BLaER1 (cell line): ENCODE measurements around the gene UNKL.

Experiments used
- H3K27ac ChIP-seq: shearing (Covaris generic); formaldehyde crosslinking; 2 replicates; pipeline ENCODE4 v1.8.1; 2022
- H3K27me3 ChIP-seq: shearing (Covaris generic); formaldehyde crosslinking; 2 replicates; pipeline ENCODE4 v1.8.1; 2022
- H3K36me3 ChIP-seq: shearing (Covaris generic); formaldehyde crosslinking; 2 replicates; pipeline ENCODE4 v1.8.1; 2022
- H3K4me1 ChIP-seq: shearing (Covaris generic); formaldehyde crosslinking; 2 replicates; pipeline ENCODE4 v1.8.1; 2022
- H3K4me2 ChIP-seq: shearing (Covaris generic); formaldehyde crosslinking; 2 replicates; pipeline ENCODE4 v1.8.1; 2022
- H3K4me3 ChIP-seq: shearing (Covaris generic); formaldehyde crosslinking; 2 replicates; pipeline ENCODE4 v1.8.1; 2022
- H3K9ac ChIP-seq: shearing (Covaris generic); formaldehyde crosslinking; 2 replicates; pipeline ENCODE4 v1.8.1; 2022
- H3K9me3 ChIP-seq: shearing (Covaris generic); formaldehyde crosslinking; 2 replicates; pipeline ENCODE4 v1.8.1; 2022
- H4K20me1 ChIP-seq: shearing (Covaris generic); formaldehyde crosslinking; 2 replicates; pipeline ENCODE4 v1.8.1; 2022
- Cebpa-rat ChIP-seq: shearing (Covaris generic); IDR thresholded peaks from 2 replicates; pipeline ENCODE4 v1.8.1; 2022

The UNKL gene

DNA sequence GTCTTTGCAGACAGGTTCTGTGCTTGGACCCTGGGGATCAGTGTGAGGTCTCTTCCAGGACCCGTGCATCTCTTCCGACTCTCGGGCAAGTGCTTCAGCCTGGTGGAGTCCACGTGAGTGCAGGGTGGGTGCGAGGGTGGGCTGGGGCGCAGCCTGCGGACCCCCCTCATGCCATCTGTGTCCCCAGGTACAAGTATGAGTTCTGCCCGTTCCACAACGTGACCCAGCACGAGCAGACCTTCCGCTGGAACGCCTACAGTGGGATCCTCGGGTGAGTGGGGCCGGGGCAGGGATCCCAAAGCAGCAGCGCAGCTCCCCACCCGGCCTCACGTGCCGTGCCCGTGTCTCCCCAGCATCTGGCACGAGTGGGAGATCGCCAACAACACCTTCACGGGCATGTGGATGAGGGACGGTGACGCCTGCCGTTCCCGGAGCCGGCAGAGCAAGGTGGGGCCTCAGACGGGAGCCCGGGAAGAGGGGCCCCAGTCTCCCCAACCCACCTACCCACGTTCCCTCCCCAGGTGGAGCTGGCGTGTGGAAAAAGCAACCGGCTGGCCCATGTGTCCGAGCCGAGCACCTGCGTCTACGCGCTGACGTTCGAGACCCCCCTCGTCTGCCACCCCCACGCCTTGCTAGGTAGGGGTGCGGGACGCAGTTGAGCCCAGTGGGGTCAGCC, 52.7 kb downstream of the UNKL start:
- Histone ChIP-seq H3K36me3 (peaks cover 92% of the 10 kb centered on the region), H3K4me2 (no peak overlapping the region), H3K4me1 (0 out of 2 replicates have a peak, but pooled peaks cover 10% of the 10 kb centered on the region), H3K9ac (no peak overlapping the region), H3K4me3 (no peak overlapping the region), H3K27ac (no peak overlapping the region), H4K20me1 (peaks cover 94% of the 10 kb centered on the region), H3K27me3 (no peaks in the 10 kb centered on the region), H3K9me3 (no peaks in the 10 kb centered on the region)
- TF ChIP-seq Cebpa-rat = no peak

DNA sequence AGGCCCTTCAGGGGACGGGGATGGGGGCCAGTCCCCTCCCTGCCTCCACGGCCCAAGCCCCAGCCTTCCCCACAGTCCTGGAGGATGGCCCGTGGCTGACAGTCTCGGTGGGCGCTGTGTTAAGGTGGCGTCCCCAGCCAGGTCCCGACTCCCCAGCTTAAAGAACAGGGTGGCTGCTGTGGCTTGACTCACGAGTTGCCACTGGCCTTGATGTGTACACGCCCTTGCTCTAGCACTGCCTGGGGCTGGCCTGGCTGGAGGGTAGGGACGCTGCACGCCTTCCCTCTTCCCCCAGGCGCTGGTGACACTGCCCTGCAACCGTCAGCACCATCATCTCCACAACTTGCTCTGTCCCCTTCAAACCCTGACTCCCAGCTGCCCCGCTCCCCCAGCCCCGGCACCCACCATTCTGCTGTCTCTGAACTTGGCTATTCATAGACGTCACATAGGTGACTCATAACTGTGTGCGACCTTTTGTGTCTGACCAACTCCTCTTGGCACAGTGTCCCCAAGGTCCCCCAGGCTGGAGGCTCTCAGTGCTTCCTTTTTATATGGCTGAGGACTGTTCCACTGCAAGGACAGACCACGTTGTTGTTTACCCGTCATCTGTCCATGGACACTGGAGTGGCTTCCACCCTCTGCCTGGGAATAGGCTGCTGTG, 56.5 kb downstream of the UNKL start:
- peaks cover 87% of the 10 kb centered on the region for H4K20me1 ChIP-seq
- H3K4me2 ChIP-seq = no peak overlapping the region
- no peaks in the 10 kb centered on the region for H3K27me3 ChIP-seq
- H3K36me3 ChIP-seq = peaks cover 57% of the 10 kb centered on the region
- H3K4me3 ChIP-seq = no peak overlapping the region
- H3K9ac ChIP-seq = no peak overlapping the region
- TF ChIP-seq Cebpa-rat = no peak
- no peak overlapping the region for H3K27ac ChIP-seq
- H3K9me3 ChIP-seq = no peaks in the 10 kb centered on the region
- H3K4me1 ChIP-seq = peaks cover 8% of the 10 kb centered on the region

DNA sequence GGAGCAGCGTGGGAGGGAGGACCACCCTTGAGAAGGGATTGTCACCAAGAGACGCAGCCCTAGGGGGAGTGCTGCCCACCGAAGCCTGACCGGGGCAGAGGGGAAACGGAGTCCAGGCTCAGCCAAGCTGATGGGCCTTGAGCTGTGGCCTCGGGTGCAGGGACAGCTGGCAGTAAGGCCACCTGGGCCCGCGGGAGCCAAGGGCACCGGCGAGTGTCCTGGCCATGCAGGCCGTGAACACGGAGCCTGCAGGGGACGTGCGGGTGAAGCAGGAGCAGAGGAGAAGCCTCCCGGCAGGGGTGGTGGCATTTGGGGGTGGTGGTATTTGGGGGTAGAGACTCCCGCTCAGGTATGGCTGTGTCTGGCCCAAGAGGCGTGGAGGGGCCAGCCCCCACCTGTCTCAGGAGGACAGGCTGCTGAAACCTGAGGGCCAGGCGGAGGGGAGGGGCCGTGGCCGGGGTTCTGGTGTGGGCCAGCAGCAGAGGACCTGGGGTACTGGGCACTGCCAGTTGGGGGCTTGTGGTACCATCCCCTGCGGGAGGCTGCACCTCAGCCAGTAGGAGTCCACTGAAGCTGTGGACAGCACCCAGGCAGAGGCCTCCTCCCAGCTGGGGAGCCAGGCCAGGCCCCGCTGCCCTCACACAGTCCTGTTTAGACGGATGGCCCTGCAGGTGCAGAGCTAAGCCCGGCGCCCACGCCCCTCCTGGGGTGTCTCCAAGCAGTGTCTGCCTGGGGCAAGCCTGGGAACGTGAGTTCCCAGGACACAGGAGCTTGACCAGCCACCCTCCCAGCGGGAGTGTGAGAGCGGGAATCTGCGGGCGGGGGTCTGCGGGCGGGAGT, 58.2 kb downstream of the UNKL start:
- peaks cover 17% of the 10 kb centered on the region for H3K4me1 ChIP-seq
- H3K27ac ChIP-seq = no peak overlapping the region
- no peaks in the 10 kb centered on the region for H3K9me3 ChIP-seq
- H4K20me1 ChIP-seq = peaks cover 83% of the 10 kb centered on the region
- H3K9ac ChIP-seq = no peak overlapping the region
- H3K4me2 ChIP-seq = no peak overlapping the region
- H3K36me3 ChIP-seq = peaks cover 39% of the 10 kb centered on the region
- no peak overlapping the region for H3K4me3 ChIP-seq
- H3K27me3 ChIP-seq = no peaks in the 10 kb centered on the region
- no peak for TF ChIP-seq Cebpa-rat

DNA sequence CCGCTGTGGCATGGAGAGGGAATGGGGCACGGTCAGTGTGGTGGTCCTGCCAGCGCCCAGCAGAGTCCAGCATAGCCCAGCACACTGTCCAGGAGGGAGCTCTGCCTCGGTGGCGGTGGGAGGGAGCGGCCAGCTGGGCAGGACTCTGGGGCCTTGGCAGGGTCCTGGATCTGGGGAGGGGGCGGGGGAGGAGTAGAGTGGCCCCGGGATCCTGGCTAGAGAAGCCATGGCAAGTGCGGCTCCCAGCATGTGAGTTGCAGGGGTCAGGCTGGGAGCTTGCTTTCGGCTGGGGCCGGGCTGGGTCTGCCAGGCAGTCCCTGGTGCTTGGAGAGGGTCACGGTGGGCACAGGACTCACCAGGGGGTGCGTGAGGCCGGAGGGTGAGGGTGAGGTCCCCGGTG, 58.9 kb downstream of the UNKL start:
- Histone ChIP-seq H3K9me3 (no peaks in the 10 kb centered on the region), H3K27me3 (no peaks in the 10 kb centered on the region), H4K20me1 (peaks cover 86% of the 10 kb centered on the region), H3K4me2 (no peak overlapping the region), H3K4me3 (no peak overlapping the region), H3K4me1 (peaks cover 24% of the 10 kb centered on the region), H3K27ac (no peak overlapping the region), H3K9ac (no peak overlapping the region), H3K36me3 (peaks cover 32% of the 10 kb centered on the region)
- TF ChIP-seq Cebpa-rat = no peak

DNA sequence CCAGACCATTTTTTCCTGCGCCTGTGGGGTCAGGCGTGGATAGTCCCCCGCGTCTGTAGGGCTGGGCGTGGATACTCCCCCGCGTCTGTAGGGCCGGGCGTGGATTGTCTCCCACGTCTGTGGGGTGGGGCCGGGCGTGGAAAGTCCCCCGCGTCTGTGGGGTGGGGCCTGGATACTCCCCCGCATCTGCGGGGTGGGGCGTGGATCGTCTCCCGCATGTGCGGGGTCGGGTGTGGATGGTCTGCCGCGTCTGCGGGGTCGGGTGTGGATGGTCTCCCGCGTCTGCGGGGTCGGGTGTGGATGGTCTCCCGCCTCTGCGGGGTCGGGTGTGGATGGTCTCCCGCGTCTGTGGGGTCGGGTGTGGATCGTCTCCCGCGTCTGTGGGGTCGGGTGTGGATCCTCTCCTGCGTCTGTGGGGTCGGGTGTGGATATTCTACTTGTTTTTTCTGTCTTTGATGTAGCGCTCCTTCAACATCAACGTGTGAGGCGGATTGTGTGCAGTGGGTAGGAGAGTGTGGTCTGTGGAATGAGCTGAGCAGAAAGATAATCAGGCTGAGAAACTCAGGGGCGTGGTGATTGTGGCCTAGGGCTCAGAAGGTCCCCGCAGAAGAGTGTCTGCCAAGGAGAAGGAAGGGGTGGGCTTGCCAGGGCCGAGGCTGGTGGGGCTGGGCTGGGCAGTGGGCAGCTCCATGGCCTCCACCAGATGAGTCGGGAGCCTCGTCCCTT, 59.5 kb downstream of the UNKL start:
- no peak for TF ChIP-seq Cebpa-rat
- peaks cover 30% of the 10 kb centered on the region for H3K4me1 ChIP-seq
- H3K9ac ChIP-seq = no peak overlapping the region
- H3K4me3 ChIP-seq = no peak overlapping the region
- peaks cover 83% of the 10 kb centered on the region for H4K20me1 ChIP-seq
- H3K9me3 ChIP-seq = no peaks in the 10 kb centered on the region
- no peaks in the 10 kb centered on the region for H3K27me3 ChIP-seq
- no peak overlapping the region for H3K27ac ChIP-seq
- H3K4me2 ChIP-seq = no peak overlapping the region
- H3K36me3 ChIP-seq = peaks cover 32% of the 10 kb centered on the region

DNA sequence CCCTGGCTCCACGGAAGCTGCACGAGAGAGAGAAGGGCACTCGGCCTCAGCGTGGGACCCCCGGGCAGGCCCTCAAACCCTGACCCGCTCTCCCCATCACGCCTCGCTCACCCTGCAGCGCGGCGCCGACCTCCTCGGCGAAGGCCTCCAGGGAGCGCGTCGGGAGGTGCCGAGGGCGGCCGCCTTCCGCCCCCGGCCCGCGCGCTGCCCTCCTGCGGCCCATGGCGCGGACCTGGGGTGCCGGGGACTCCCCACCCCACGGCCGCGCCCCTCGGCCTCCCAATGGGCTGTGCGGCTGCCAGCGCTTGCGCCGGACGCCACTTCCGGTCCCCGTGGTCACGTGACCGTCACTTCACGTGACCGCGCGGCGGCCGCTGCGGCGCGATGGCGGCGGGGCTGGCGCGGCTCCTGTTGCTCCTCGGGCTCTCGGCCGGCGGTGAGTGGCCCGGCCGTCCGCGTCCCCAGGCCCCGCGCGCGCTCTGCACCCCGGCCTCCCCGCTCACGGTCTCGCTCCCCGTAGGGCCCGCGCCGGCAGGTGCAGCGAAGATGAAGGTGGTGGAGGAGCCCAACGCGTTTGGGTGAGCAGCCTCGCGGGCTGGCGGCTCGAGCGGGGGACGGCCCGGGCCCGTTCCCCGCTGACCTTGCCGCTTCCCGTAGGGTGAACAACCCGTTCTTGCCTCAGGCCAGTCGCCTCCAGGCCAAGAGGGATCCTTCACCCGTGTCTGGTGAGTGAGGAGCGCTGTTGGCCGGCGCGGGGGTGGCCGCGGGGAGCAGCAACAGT, 62.7 kb downstream of the UNKL start, which contains the start of the genes GNPTG and TSR3:
TSS of gene GNPTG (plus strand) at position 350 of the 781 bp plus-strand sequence. CDS start at position 385, 35 bp downstream.
TSS of gene TSR3 (minus strand) at position 297 of the 781 bp plus-strand sequence. CDS start at position 223, 74 bp downstream.
- H4K20me1 ChIP-seq = peaks cover 51% of the 10 kb centered on the region
- H3K4me2 ChIP-seq = peak within 1 kb of the TSS; percentile 99
- no peaks in the 10 kb centered on the region for H3K27me3 ChIP-seq
- no peak for TF ChIP-seq Cebpa-rat
- peak within 1 kb of the TSS; percentile 68 for H3K27ac ChIP-seq
- no peaks in the 10 kb centered on the region for H3K9me3 ChIP-seq
- peaks cover 36% of the 10 kb centered on the region for H3K36me3 ChIP-seq
- peaks cover 32% of the 10 kb centered on the region for H3K4me1 ChIP-seq
- peak within 1 kb of the TSS; percentile 79 for H3K9ac ChIP-seq
- peak within 1 kb of the TSS; percentile 89 for H3K4me3 ChIP-seq

DNA sequence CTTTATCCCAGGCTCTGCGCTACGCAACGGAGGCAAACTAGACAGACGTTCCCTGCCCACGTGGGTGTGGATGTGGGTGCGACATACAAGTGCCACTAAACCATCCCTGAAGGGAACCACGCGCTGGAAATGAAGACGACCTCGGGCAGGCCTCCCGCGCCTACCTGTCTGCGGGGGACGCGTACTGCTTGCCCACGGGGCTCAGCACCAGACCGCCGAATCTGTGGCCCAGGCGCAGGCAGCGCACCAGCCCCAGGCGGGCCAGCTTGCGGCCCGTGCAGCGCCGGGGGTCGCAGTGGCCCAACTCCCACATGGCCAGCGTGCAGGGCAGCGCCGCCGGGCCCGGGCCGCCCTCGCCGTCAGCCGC, 63.3 kb downstream of the UNKL start:
- TF ChIP-seq Cebpa-rat = no peak
- Histone ChIP-seq H3K9me3 (no peaks in the 10 kb centered on the region), H3K27me3 (no peaks in the 10 kb centered on the region), H4K20me1 (peaks cover 45% of the 10 kb centered on the region), H3K36me3 (peaks cover 36% of the 10 kb centered on the region), H3K9ac (peak overlapping the region; percentile 79), H3K27ac (peak overlapping the region; percentile 68), H3K4me3 (peak overlapping the region; percentile 89), H3K4me1 (peaks cover 32% of the 10 kb centered on the region), H3K4me2 (peak overlapping the region; percentile 99)

DNA sequence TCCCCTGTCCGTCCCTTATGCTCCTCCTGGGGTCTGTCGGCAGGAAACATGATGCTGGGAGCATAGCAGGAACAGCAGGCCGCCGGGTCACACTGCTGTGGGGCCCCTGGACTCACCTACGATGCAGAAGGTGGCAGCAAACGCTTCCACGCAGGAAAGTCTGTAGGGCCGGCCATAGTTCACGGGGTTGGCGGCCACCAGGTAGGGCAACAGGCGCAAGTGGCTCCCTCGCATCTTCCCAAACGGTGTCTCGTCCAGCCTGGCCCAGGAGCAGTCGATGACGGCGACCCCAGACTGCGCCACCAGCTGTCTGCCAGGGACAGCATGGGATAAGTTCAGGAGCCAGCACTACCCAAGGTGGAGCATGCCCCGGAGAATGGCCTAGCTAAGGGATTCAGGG, 63.8 kb downstream of the UNKL start:
- Histone ChIP-seq H3K9ac (peak overlapping the region; percentile 79), H3K27me3 (no peaks in the 10 kb centered on the region), H3K4me3 (peak overlapping the region; percentile 89), H3K36me3 (peaks cover 36% of the 10 kb centered on the region), H3K9me3 (no peaks in the 10 kb centered on the region), H4K20me1 (peaks cover 40% of the 10 kb centered on the region), H3K27ac (peak overlapping the region; percentile 68), H3K4me2 (peak overlapping the region; percentile 99), H3K4me1 (peaks cover 32% of the 10 kb centered on the region)
- no peak for TF ChIP-seq Cebpa-rat

DNA sequence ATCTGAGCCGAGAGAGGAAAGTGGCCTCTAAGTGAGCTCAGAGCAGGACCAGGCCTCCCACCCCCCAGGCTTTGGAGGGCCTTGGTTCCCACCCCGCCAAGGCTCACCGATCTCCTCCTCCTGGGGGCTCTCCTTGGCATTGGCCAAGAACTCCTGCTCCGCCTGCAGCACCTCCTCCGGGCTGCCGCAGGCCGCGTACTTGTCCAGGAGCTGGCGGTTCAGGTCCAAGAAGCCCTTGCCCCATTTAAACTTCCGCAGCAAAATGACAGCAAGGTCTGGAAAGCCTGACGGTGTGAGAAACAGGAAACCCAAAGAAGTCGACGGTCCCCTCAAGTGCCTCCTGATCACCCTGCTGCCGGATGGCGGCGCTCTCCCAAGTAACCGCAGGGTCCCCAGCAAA, 64.6 kb downstream of the UNKL start:
- H3K4me3 ChIP-seq = no peak overlapping the region
- H3K27ac ChIP-seq = no peak overlapping the region
- TF ChIP-seq Cebpa-rat = no peak
- H3K9ac ChIP-seq = no peak overlapping the region
- no peaks in the 10 kb centered on the region for H3K27me3 ChIP-seq
- peaks cover 36% of the 10 kb centered on the region for H3K36me3 ChIP-seq
- H3K9me3 ChIP-seq = no peaks in the 10 kb centered on the region
- H4K20me1 ChIP-seq = peaks cover 34% of the 10 kb centered on the region; the same call in 1 of the 2 replicates
- H3K4me2 ChIP-seq = no peak overlapping the region
- peaks cover 32% of the 10 kb centered on the region for H3K4me1 ChIP-seq
